Fibroblast of lung (primary cell): ENCODE data around the gene OGFOD2.

Source experiments
- CTCF ChIP-seq, 2 donors: IDR thresholded peaks in 1 of 2; conservative IDR thresholded peaks in 1 of 2; 1 replicate in 1 of 2; 2 replicates in 1 of 2; pipeline ENCODE4 v1.5.1; 2011 to 2012; ENCODE audit warnings: low read length in 2 of 2, control low read depth in 1 of 2, inconsistent platforms in 1 of 2, low read depth in 1 of 2, mild to moderate bottlenecking in 1 of 2
- EZH2 ChIP-seq: IDR thresholded peaks from 2 replicates; pipeline ENCODE4 v1.5.1; 2012; ENCODE audit warnings: low read length, control low read depth, mild to moderate bottlenecking; ENCODE audit errors: missing control alignments

- TF ChIP-seq CTCF (conservative IDR thresholded peaks at IDR 0.05 in 1 of 2, IDR thresholded peaks at IDR 0.05 in 1 of 2; ENCODE audit: low read depth in 1 of 2, low read length in 2 of 2) (no peak), EZH2 (no peak)
These were observed 20.6 kb downstream of the OGFOD2 start for GRCh38 chr12:122995503-122996187.
